Karpas-422 (cell line): ENCODE results near the gene RMRP. TPM values are rescaled to one million over a fixed set of nuclear protein-coding genes. Genes with fewer than 3 reads are reported as not detected.

Source experiments
- DNase-seq: peaks from one replicate; pipeline ENCODE4 v3.0.0-alpha.2; 2015
- H2AFZ ChIP-seq: fragments of 200-600 bp; sonication (generic); 2 replicates; pipeline ENCODE4 v1.6.1; 2014; ENCODE audit warnings: antibody characterized with exemption, low read length, mixed read lengths
- H3K27ac ChIP-seq: fragments of 200-600 bp; sonication (generic); 2 replicates; pipeline ENCODE4 v1.5.1; 2014; ENCODE audit warnings: mild to moderate bottlenecking, low read length, moderate library complexity
- H3K27me3 ChIP-seq: fragments of 200-600 bp; sonication (generic); 2 replicates; pipeline ENCODE4 v1.6.1; 2014; ENCODE audit warnings: low read length, mixed read lengths
- H3K36me3 ChIP-seq: fragments of 200-600 bp; sonication (generic); 2 replicates; pipeline ENCODE4 v1.6.1; 2014; ENCODE audit warnings: low read length, mixed read lengths; ENCODE audit not compliant: insufficient read depth
- H3K4me1 ChIP-seq: fragments of 200-600 bp; sonication (generic); 2 replicates; pipeline ENCODE4 v1.6.1; 2014; ENCODE audit warnings: mild to moderate bottlenecking, low read length, mixed read lengths
- H3K4me2 ChIP-seq: fragments of 200-600 bp; sonication (generic); 2 replicates; pipeline ENCODE4 v1.6.1; 2014; ENCODE audit warnings: low read length, low read depth, mild to moderate bottlenecking; ENCODE audit not compliant: poor library complexity, severe bottlenecking
- H3K4me3 ChIP-seq: fragments of 200-600 bp; sonication (generic); 2 replicates; pipeline ENCODE4 v1.5.1; 2014; ENCODE audit warnings: mild to moderate bottlenecking, antibody characterized with exemption, low read length, mixed read lengths
- H3K79me2 ChIP-seq: fragments of 200-600 bp; sonication (generic); 2 replicates; pipeline ENCODE4 v1.6.1; 2014; ENCODE audit warnings: mild to moderate bottlenecking, low read length, mixed read lengths
- H3K9ac ChIP-seq: fragments of 200-600 bp; sonication (generic); 2 replicates; pipeline ENCODE4 v1.6.0; 2014; ENCODE audit warnings: low read length
- H3K9me2 ChIP-seq: fragments of 200-600 bp; sonication (generic), shearing (Covaris generic); replicated peaks from 2 replicates; pipeline ENCODE4 v1.6.0; 2014; ENCODE audit warnings: mild to moderate bottlenecking, low read length, moderate library complexity; ENCODE audit not compliant: insufficient read depth
- H3K9me3 ChIP-seq: fragments of 300-700, 200-600 bp; sonication (generic); 2 replicates; pipeline ENCODE4 v1.6.1; 2014; ENCODE audit warnings: low read length, mixed read lengths
- H4K20me1 ChIP-seq: fragments of 200-600 bp; sonication (generic); 2 replicates; pipeline ENCODE4 v1.6.1; 2014; ENCODE audit warnings: mild to moderate bottlenecking, antibody characterized with exemption, low read length, low read depth; ENCODE audit not compliant: insufficient read depth
- total RNA-seq: library from RNA; depleted of rRNA; stranded (reverse); fragments of >200 nt; shearing (Covaris generic); gene quantifications from 2 replicates; pipeline ENCODE4 v1.2.3, GENCODE V29; 2014; ENCODE audit warnings: low replicate concordance

Gene RMRP
- total RNA-seq, 1 experiment from 2014 or later, result 56,129 TPM

DNA sequence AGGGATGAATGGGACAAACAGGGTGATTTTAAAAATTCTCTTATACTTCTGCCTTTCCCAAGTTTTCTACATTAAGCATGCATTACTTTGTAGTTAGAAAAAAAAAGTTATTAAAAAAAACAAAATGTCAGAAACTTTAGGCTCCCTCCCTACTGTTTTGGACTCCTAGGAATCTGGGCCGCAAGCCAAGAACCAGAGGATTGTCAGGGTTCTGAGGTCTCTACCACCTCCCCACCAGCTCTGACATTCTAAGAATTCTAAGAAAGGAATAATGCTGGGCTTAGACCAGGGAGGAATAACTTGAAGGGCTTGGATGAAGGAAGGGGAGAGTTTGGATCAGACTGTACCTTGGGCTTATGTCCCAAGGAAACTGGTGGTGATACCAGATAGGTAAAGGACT is 8.2 kb upstream of the RMRP start:
- Histone ChIP-seq H3K4me2 (peak overlapping the region; percentile 80), H3K27me3 (no peaks in the 10 kb centered on the region), H3K79me2 (peaks cover 32% of the 10 kb centered on the region), H3K27ac (no peak overlapping the region), H3K4me1 (peaks cover 43% of the 10 kb centered on the region), H3K9me3 (no peaks in the 10 kb centered on the region), H3K36me3 (peaks cover 14% of the 10 kb centered on the region; the same call in 1 of the 2 replicates), H2AFZ (no peak overlapping the region), H3K9ac (no peak overlapping the region), H4K20me1 (no peaks in the 10 kb centered on the region), H3K9me2 (no peaks in the 10 kb centered on the region), H3K4me3 (no peak overlapping the region)
- no peak for DNase-seq

DNA sequence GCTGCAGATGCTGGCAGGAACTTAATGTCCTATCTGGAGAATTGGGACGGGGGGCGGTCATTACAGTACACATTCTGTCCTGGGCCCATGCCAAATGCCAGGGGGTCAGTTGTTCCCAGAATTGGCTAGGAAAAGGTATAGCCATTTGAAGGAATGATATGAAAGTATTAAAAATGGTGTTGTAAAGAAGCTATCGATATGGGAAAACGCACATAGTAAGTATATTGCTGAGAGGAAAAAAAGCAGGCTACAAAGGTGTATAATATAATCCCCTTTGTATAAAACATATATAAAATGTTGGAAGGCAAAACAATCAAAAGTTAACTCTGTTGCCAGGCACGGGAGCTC is 7.6 kb upstream of the RMRP start:
- H3K36me3 ChIP-seq, result peaks cover 14% of the 10 kb centered on the region; the same call in 1 of the 2 replicates
- peak overlapping the region; percentile 73 for H2AFZ ChIP-seq
- H4K20me1 ChIP-seq, result no peaks in the 10 kb centered on the region
- H3K9me2 ChIP-seq, result no peaks in the 10 kb centered on the region
- peak overlapping the region; percentile 96 for H3K9ac ChIP-seq
- no peak for DNase-seq
- H3K9me3 ChIP-seq, result no peaks in the 10 kb centered on the region
- H3K27me3 ChIP-seq, result no peaks in the 10 kb centered on the region
- peaks cover 49% of the 10 kb centered on the region for H3K4me1 ChIP-seq
- H3K4me3 ChIP-seq, result peak overlapping the region; percentile 91
- H3K4me2 ChIP-seq, result peak overlapping the region; percentile 80
- no peak overlapping the region for H3K27ac ChIP-seq
- peaks cover 32% of the 10 kb centered on the region for H3K79me2 ChIP-seq

DNA sequence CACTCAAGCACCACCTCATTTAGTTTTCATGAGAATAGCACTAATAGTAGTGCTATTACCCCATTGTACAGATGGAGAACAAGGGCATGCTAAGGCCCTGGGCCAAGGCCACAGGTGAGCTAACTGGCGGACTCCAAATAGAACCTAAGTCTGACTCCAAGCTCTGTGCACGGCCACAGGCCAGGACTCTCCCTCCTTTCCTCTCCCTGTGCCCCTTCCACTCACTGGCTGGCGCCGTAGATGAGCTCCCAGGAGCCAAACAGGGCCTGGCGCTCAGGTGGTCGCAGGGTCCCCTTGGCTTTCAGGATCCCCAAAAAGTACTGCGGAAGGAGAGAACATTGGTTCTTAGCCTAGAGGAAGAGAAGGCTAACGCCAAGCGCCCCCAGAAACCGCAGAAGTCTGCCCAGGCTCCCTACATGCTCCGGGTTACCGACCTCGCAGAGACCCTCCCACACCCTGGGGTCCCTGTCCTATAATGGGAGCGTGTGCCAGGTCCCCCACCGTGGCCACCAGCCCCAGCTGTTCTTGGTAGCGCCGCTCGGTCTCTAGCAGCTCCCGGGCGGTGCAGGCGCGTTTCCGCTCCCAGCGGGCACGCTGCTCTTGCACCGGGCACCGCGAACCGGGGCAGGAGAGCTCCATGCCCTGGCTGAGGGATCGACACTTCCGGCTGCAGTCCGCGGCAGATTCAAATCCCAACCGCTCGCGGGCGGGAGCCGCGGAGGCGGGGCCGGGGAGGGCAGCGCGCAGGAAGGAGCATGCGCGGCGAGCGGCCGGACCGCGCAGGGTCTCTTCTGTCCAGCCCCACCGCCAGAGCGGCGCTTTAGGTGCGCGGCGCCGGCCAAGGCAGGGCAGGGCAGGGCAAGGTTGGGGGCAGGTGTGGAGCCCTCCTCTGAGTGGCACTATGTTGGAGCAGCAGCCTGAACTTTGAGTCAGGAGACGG is 7.0 kb upstream of the RMRP start, which contains the start of gene ARHGEF39:
Gene ARHGEF39 (minus strand): TSS at position 665 of the 940 bp plus-strand sequence. CDS start 26 bp downstream, at position 639.
- H3K4me1 ChIP-seq, result peaks cover 56% of the 10 kb centered on the region
- peak within 1 kb of the TSS; percentile 80 for H3K4me2 ChIP-seq
- H3K9ac ChIP-seq, result peak within 1 kb of the TSS; percentile 96
- DNase-seq, result peak; percentile 95
- no peaks in the 10 kb centered on the region for H3K9me3 ChIP-seq
- no peaks in the 10 kb centered on the region for H3K27me3 ChIP-seq
- H3K9me2 ChIP-seq, result no peaks in the 10 kb centered on the region
- H3K27ac ChIP-seq, result peak within 1 kb of the TSS; percentile 79
- peaks cover 14% of the 10 kb centered on the region; the same call in 1 of the 2 replicates for H3K36me3 ChIP-seq
- peaks cover 32% of the 10 kb centered on the region for H3K79me2 ChIP-seq
- H3K4me3 ChIP-seq, result peak within 1 kb of the TSS; percentile 91
- no peaks in the 10 kb centered on the region for H4K20me1 ChIP-seq
- peak within 1 kb of the TSS; percentile 73 for H2AFZ ChIP-seq

DNA sequence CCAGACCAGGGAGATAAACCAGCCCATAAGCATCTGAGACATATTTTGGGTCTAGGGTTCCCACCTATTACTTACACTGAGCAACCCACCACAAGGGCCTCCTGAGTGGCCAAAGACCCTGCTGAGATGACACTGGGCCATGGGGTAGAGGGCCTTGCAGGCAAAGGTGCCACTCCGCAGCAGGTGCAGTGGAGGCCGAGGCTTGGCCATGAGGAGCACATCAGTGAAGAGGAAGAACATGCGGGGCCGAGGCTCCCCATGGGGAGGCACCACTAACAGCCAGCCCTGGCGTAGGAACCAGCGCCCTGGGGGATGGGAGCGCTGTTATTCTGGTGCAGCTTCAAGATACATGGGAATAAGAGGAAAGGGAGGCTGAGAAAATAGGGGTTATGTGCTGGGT is 4.6 kb upstream of the RMRP start:
- H2AFZ ChIP-seq, result no peak overlapping the region
- no peaks in the 10 kb centered on the region for H4K20me1 ChIP-seq
- H3K4me2 ChIP-seq, result peak overlapping the region; percentile 80
- H3K4me1 ChIP-seq, result peaks cover 73% of the 10 kb centered on the region
- H3K79me2 ChIP-seq, result peaks cover 32% of the 10 kb centered on the region
- H3K9ac ChIP-seq, result peak overlapping the region; percentile 36; the same call in 1 of the 2 replicates
- H3K4me3 ChIP-seq, result peak overlapping the region; percentile 91; the same call in 1 of the 2 replicates
- H3K36me3 ChIP-seq, result peaks cover 14% of the 10 kb centered on the region; the same call in 1 of the 2 replicates
- DNase-seq, result no peak
- H3K27me3 ChIP-seq, result no peaks in the 10 kb centered on the region
- no peaks in the 10 kb centered on the region for H3K9me2 ChIP-seq
- H3K9me3 ChIP-seq, result no peaks in the 10 kb centered on the region
- H3K27ac ChIP-seq, result 0 out of 2 replicates have a peak overlapping the region, but pooled peaks have one; percentile 14

DNA sequence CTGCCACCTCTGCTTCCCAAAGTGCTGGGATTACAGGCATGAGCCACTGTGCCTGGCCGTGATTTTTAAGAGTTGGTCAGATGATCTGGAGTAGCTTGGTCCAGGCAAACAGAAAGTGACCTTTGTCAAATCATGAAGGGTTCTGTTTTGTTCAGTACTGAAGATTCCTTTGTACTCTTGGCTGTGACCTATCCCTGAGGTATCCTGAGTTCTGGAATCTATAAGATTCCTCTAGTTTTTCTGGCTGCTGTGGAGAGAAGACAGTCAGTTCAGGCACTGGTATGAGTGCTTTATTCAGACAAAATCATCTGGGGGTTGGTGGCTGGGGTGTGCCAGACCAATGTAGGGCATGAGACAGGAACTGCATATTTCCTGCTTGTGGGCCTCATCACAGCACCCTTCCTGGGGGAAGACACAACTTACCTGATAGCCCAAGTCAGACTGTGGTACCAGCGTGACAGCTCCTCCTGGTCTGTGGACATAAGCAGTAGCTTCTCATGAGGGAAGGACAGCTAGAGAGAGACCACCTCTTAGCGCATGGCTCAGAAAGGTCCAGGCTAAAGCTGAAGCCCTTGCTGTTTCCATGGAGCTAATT is 4.0 kb upstream of the RMRP start:
- Histone ChIP-seq H4K20me1 (no peaks in the 10 kb centered on the region), H3K9me2 (no peaks in the 10 kb centered on the region), H3K4me2 (peak overlapping the region; percentile 80), H3K27me3 (no peaks in the 10 kb centered on the region), H3K4me1 (peaks cover 79% of the 10 kb centered on the region), H3K36me3 (peaks cover 14% of the 10 kb centered on the region; the same call in 1 of the 2 replicates), H3K4me3 (peak overlapping the region; percentile 14; the same call in 1 of the 2 replicates), H3K79me2 (peaks cover 32% of the 10 kb centered on the region), H2AFZ (no peak overlapping the region), H3K9me3 (no peaks in the 10 kb centered on the region), H3K27ac (0 out of 2 replicates have a peak overlapping the region, but pooled peaks have one; percentile 14), H3K9ac (peak overlapping the region; percentile 36)
- DNase-seq, result no peak

DNA sequence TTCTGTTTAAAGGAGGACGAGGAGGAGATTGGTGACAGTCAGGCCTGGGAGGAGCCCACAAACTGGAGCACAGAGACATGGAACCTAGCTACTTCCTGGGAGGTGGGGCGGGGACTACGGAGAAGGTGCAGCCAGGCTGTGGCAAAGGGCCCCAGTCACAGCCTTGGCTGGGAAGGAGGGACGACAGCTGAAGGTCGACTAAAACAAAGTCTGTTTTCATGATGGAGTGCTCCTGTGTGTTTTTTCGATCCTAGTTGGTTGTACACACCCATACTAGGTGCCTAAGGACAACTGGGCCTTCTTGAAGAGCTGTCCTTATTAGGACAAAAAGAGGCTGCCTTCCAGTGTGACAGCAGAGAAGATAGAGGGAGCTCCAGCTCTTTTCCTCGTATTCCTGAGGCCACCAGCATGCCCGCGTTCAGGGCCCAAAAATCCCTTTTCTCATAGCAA is 3.2 kb upstream of the RMRP start:
- peak overlapping the region; percentile 90 for H3K4me2 ChIP-seq

DNA sequence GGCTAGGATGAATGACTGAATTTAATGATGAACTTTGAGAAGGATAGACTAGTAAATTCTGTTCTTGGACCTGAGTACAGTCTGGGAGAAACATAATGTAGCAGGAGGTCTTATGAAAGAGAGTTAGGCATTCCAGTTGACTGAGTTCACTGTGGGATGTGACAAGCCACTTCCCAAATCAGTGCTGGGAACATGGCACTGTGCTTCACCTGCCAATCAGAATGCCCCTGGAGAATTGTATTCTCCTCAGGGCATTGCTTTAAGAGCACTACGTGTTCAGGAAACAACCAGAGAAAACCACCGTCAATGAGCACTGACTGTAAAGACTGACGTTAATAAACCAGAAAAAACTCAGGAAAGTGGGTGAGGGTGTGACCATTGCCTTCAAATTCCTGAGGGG is 1.5 kb upstream of the RMRP start:
- H3K9ac ChIP-seq, result peak overlapping the region; percentile 81
- H3K79me2 ChIP-seq, result peaks cover 26% of the 10 kb centered on the region
- no peaks in the 10 kb centered on the region for H4K20me1 ChIP-seq
- H3K4me1 ChIP-seq, result peaks cover 68% of the 10 kb centered on the region
- no peaks in the 10 kb centered on the region for H3K9me3 ChIP-seq
- H3K27ac ChIP-seq, result peak overlapping the region; percentile 80
- no peaks in the 10 kb centered on the region for H3K27me3 ChIP-seq
- H3K4me2 ChIP-seq, result peak overlapping the region; percentile 90
- H3K4me3 ChIP-seq, result peak overlapping the region; percentile 76
- peaks cover 14% of the 10 kb centered on the region; the same call in 1 of the 2 replicates for H3K36me3 ChIP-seq
- H3K9me2 ChIP-seq, result no peaks in the 10 kb centered on the region
- no peak overlapping the region for H2AFZ ChIP-seq
- peak; percentile 68 for DNase-seq

More for the DNA sequence above, 3.2 kb upstream of the RMRP start:
- Histone ChIP-seq H3K27me3 (no peaks in the 10 kb centered on the region), H3K9ac (peak overlapping the region; percentile 33), H2AFZ (no peak overlapping the region), H3K9me3 (no peaks in the 10 kb centered on the region), H3K4me3 (peak overlapping the region; percentile 76; the same call in 1 of the 2 replicates), H3K9me2 (no peaks in the 10 kb centered on the region), H3K4me1 (peaks cover 76% of the 10 kb centered on the region), H3K27ac (peak overlapping the region; percentile 80; the same call in 1 of the 2 replicates), H3K79me2 (peaks cover 32% of the 10 kb centered on the region), H3K36me3 (peaks cover 14% of the 10 kb centered on the region; the same call in 1 of the 2 replicates), H4K20me1 (no peaks in the 10 kb centered on the region)
- DNase-seq, result no peak

DNA sequence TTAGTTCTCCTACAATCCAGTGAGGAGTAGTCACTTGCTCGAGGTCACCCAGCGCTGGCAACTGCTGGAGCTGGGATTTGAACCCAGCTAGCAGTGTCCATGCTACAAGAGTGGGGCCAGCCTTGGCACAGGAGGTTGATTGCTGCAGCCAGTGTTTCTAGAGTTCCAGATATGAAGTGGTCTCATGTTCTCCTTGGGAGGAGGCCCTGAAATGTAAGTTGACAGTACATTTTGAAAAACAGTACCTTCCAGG is 1.1 kb upstream of the RMRP start:
- H3K9me2 ChIP-seq, result no peaks in the 10 kb centered on the region
- H3K27me3 ChIP-seq, result no peaks in the 10 kb centered on the region
- no peak overlapping the region for H2AFZ ChIP-seq

More for the DNA sequence above, 1.1 kb upstream of the RMRP start:
- Histone ChIP-seq H3K4me3 (peak overlapping the region; percentile 76), H3K4me2 (peak overlapping the region; percentile 90), H3K4me1 (peaks cover 64% of the 10 kb centered on the region), H3K27ac (peak overlapping the region; percentile 80), H3K36me3 (peaks cover 14% of the 10 kb centered on the region; the same call in 1 of the 2 replicates), H3K9ac (peak overlapping the region; percentile 81), H3K9me3 (no peaks in the 10 kb centered on the region), H4K20me1 (no peaks in the 10 kb centered on the region), H3K79me2 (peaks cover 22% of the 10 kb centered on the region)
- peak; percentile 67 for DNase-seq
